ENCODE measurements around the gene SMARCC2.

Gene SMARCC2

GRCh38 chr12:56231184-56231582 is 41.9 kb upstream of the SMARCC2 start:
- no peak for TF ChIP-seq CTCF (IDR thresholded peaks at IDR 0.05; ENCODE audit: low read depth, low read length)
- no peaks in the 10 kb centered on the region for H3K27me3 ChIP-seq
- H3K4me1 ChIP-seq = no peaks in the 10 kb centered on the region
- H3K4me3 ChIP-seq (ENCODE audit: low read depth, low read length) = no peak overlapping the region
- no peaks in the 10 kb centered on the region for H3K36me3 ChIP-seq
- H3K9me3 ChIP-seq = no peaks in the 10 kb centered on the region
- no peak for DNase-seq

GRCh38 chr12:56230432-56231183 is 41.3 kb upstream of the SMARCC2 start:
- Histone ChIP-seq H3K9me3 (no peaks in the 10 kb centered on the region), H3K36me3 (no peaks in the 10 kb centered on the region), H3K4me3 (ENCODE audit: low read depth, low read length) (no peak overlapping the region), H3K4me1 (no peaks in the 10 kb centered on the region), H3K27me3 (no peaks in the 10 kb centered on the region)
- no peak for DNase-seq
- no peak for TF ChIP-seq CTCF (IDR thresholded peaks at IDR 0.05; ENCODE audit: low read depth, low read length)

- no peak for DNase-seq
- Histone ChIP-seq H3K27me3 (no peaks in the 10 kb centered on the region), H3K4me3 (ENCODE audit: low read depth, low read length) (no peak within 1 kb of the TSS), H3K36me3 (no peaks in the 10 kb centered on the region), H3K9me3 (no peaks in the 10 kb centered on the region), H3K4me1 (no peaks in the 10 kb centered on the region)
- no peak for TF ChIP-seq CTCF (IDR thresholded peaks at IDR 0.05; ENCODE audit: low read depth, low read length)
Observed at GRCh38 chr12:56229916-56230431, 40.7 kb upstream of the SMARCC2 start, which contains the start of gene SLC39A5. Gene SLC39A5, plus strand, starts transcription at chr12:56230051. Its CDS starts 1,224 bp downstream, at chr12:56231275.

- no peaks in the 10 kb centered on the region for H3K9me3 ChIP-seq
- H3K4me1 ChIP-seq = no peaks in the 10 kb centered on the region
- no peak overlapping the region for H3K4me3 ChIP-seq (ENCODE audit: low read depth, low read length)
- H3K36me3 ChIP-seq = no peaks in the 10 kb centered on the region
- H3K27me3 ChIP-seq = no peaks in the 10 kb centered on the region
- no peak for TF ChIP-seq CTCF (IDR thresholded peaks at IDR 0.05; ENCODE audit: low read depth, low read length)
- DNase-seq = no peak
Observed at GRCh38 chr12:56229082-56229481, 39.8 kb upstream of the SMARCC2 start.

- Histone ChIP-seq H3K36me3 (no peaks in the 10 kb centered on the region), H3K4me3 (ENCODE audit: low read depth, low read length) (peak overlapping the region; percentile 94), H3K27me3 (no peaks in the 10 kb centered on the region), H3K4me1 (no peaks in the 10 kb centered on the region), H3K9me3 (no peaks in the 10 kb centered on the region)
- DNase-seq = no peak
- TF ChIP-seq CTCF (IDR thresholded peaks at IDR 0.05; ENCODE audit: low read depth, low read length) = no peak
Observed at GRCh38 chr12:56224954-56225353, 35.7 kb upstream of the SMARCC2 start.

GRCh38 chr12:56224102-56224701 is 34.9 kb upstream of the SMARCC2 start, which contains the start of gene NABP2:
Gene NABP2, plus strand, starts transcription at chr12:56224342. Its CDS starts 515 bp downstream, at chr12:56224857.
- DNase-seq = peak; percentile 99
- H3K9me3 ChIP-seq = no peaks in the 10 kb centered on the region
- no peaks in the 10 kb centered on the region for H3K36me3 ChIP-seq
- no peaks in the 10 kb centered on the region for H3K4me1 ChIP-seq
- H3K4me3 ChIP-seq (ENCODE audit: low read depth, low read length) = peak within 1 kb of the TSS; percentile 94
- H3K27me3 ChIP-seq = no peaks in the 10 kb centered on the region
- TF ChIP-seq CTCF (IDR thresholded peaks at IDR 0.05; ENCODE audit: low read depth, low read length) = peak; percentile 81

Measured in BE2C (cell line).